ENCODE measurements around the gene DGKD.

GRCh38 chr2:233371641-233372040 lies 17.3 kb downstream of the DGKD start:
- TF ChIP-seq, protein P1, sequence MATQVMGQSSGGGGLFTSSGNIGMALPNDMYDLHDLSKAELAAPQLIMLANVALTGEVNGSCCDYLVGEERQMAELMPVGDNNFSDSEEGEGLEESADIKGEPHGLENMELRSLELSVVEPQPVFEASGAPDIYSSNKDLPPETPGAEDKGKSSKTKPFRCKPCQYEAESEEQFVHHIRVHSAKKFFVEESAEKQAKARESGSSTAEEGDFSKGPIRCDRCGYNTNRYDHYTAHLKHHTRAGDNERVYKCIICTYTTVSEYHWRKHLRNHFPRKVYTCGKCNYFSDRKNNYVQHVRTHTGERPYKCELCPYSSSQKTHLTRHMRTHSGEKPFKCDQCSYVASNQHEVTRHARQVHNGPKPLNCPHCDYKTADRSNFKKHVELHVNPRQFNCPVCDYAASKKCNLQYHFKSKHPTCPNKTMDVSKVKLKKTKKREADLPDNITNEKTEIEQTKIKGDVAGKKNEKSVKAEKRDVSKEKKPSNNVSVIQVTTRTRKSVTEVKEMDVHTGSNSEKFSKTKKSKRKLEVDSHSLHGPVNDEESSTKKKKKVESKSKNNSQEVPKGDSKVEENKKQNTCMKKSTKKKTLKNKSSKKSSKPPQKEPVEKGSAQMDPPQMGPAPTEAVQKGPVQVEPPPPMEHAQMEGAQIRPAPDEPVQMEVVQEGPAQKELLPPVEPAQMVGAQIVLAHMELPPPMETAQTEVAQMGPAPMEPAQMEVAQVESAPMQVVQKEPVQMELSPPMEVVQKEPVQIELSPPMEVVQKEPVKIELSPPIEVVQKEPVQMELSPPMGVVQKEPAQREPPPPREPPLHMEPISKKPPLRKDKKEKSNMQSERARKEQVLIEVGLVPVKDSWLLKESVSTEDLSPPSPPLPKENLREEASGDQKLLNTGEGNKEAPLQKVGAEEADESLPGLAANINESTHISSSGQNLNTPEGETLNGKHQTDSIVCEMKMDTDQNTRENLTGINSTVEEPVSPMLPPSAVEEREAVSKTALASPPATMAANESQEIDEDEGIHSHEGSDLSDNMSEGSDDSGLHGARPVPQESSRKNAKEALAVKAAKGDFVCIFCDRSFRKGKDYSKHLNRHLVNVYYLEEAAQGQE (IDR thresholded peaks at IDR 0.05; ENCODE audit: insufficient replicate concordance, low read depth) = no peak
- no peak for TF ChIP-seq CTCF (IDR thresholded peaks at IDR 0.05; ENCODE audit: insufficient read depth, low read length)
- no peak for TF ChIP-seq POLR2AphosphoS5 (IDR thresholded peaks at IDR 0.05; ENCODE audit: low read depth)
- TF ChIP-seq SPI1 (IDR thresholded peaks at IDR 0.05; ENCODE audit: borderline replicate concordance, low read depth) = no peak
- TF ChIP-seq GABPA (IDR thresholded peaks at IDR 0.05; ENCODE audit: low read depth) = no peak
